GM12874 (cell line): Measurements from ENCODE around the gene COTL1.

Source experiments
- CTCF ChIP-seq: IDR thresholded peaks from 2 replicates; pipeline ENCODE4 v1.5.1; 2011; ENCODE audit warnings: low read depth, mild to moderate bottlenecking, control low read depth, low read length, moderate library complexity; ENCODE audit not compliant: insufficient read depth

Gene COTL1

GRCh38 chr16:84517366-84517765 lies 100.5 kb downstream of the COTL1 start:
- no peak for TF ChIP-seq CTCF
